GDM1 (cell line): Measurements from ENCODE around the gene ADARB1.
A peak's percentile ranks its signal among the peaks of the same experiment; 100 is the strongest.

Experiments
- DNase-seq: peaks from one replicate; lab custom pipeline; 2025; lab: John Stamatoyannopoulos, UW

Gene ADARB1

GRCh38 chr21:45095505-45095904, 21.1 kb downstream of the ADARB1 start:
- DNase-seq, result no peak

- no peak for DNase-seq
Measured at GRCh38 chr21:45096217-45096616, 21.8 kb downstream of the ADARB1 start.

DNA sequence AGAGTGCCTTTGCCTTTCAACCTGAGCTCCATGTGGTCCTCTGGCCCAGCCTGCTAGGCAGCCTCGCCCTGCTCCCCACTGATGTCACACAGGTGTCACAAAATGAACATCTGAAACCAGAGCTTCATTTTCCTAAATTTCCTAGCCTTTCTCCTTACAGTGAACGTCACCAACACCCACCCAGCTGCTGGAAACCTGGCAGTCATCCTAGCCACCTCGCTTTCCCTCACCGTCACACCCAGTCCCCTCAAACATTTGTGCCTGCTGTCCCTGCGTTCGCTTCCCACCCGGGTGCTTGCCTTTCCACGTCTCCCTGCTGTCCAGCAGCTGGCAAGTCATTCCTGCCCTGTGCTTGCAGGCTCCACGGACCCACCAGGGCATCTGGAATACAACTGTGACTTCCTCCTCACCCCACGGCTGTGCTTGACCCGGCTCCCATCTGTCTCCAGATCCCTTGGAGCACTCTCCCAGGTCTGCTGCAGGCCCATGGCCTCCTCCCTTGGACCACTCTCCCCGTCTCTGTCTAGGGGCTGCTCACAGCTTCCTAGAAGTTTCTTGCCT, 23.5 kb downstream of the ADARB1 start:
- DNase-seq, result no peak

GRCh38 chr21:45098867-45099266, 24.5 kb downstream of the ADARB1 start:
- DNase-seq, result no peak

GRCh38 chr21:45099571-45099970, 25.2 kb downstream of the ADARB1 start:
- no peak for DNase-seq

- no peak for DNase-seq
Measured at GRCh38 chr21:45100866-45101265, 26.5 kb downstream of the ADARB1 start.

DNA sequence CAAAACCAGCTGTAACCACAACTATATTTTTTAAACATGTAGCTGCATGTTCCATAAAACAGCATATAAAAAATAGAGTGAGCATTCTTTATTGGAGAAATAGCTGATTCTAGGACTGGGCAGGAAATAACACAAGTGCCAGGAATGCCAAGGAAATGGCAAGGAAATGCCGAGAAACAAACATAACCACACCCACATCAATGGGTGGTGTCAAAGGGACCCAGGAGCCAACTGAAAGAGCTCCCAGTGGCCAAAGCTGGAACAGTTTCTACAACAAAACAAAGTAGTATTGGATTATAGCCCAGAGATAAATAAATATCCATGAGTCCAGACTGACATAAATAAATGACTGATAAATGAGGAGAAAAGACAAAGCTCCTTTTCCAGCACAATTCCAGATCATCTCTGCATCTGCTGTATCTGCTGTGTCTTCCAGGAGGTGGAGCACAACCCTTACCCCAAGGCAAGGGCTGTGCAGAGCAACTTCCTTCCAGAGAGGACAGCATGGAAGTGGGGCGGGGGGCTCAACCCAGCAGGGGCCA, 28.1 kb downstream of the ADARB1 start:
- DNase-seq, result no peak

- no peak for DNase-seq
Measured at GRCh38 chr21:45103971-45104520, 29.7 kb downstream of the ADARB1 start.

DNA sequence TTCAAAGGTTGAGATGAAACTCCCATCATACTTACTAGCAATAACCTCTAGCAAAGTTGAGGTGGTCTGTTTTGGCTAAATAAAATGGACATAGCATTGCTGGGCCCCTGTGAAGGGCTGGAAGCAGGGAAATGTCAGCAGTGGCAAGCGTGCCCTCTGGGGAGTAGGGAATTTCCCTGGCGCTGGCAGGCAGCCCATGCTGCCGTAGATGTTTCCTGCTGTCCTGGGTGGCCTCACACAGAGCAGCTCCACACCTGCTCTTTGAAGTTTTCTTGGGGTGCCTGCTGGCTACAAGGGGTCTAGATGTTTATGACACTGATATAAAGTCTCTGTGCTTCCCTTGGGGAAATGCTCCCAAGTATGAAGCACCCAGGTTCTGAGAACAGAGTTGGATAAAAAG, 30.2 kb downstream of the ADARB1 start:
- DNase-seq, result no peak

- no peak for DNase-seq
Measured at GRCh38 chr21:45105906-45106485, 31.6 kb downstream of the ADARB1 start.

GRCh38 chr21:45108034-45108790, 33.8 kb downstream of the ADARB1 start:
- no peak for DNase-seq

GRCh38 chr21:45108808-45109781, 34.7 kb downstream of the ADARB1 start:
- no peak for DNase-seq

GRCh38 chr21:45109831-45110492, 35.6 kb downstream of the ADARB1 start:
- peak; percentile 72 for DNase-seq

DNA sequence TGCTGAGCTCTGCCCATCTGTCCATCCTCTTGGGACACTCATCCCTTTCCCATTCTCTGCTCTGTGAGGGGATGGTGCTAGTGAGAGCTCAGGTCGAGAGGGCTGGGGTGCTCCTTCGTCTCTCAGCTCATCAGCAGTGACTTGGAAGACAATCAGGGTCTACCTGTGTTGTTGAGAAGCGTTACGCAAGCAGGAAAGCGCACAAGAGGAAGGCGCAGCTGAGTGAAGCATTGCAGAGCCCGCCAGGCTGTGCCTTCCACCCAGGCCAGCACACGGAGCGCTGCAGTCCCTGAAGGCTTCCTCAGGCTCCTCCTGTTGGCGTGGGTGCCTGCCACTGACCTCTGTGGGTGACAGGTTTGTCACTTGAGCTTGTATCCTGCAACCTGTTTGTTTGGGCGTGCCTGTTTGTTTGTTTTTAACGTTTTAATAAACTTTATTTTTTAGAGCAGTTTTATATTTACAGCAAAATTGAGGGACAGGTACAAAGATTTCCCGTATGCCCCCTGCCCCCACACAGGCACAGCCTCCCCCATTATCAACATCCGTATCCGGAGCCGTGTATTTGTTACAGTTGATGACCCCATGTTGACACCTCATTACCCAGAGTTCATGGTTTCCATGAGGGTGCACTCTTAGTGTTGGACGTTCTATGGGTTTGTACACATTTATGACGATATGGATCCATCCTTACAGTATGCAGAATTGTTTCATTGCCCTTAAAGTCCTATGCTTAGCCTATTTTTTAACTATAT, 36.7 kb downstream of the ADARB1 start:
- DNase-seq, result no peak

GRCh38 chr21:45111703-45112102, 37.3 kb downstream of the ADARB1 start:
- no peak for DNase-seq

DNA sequence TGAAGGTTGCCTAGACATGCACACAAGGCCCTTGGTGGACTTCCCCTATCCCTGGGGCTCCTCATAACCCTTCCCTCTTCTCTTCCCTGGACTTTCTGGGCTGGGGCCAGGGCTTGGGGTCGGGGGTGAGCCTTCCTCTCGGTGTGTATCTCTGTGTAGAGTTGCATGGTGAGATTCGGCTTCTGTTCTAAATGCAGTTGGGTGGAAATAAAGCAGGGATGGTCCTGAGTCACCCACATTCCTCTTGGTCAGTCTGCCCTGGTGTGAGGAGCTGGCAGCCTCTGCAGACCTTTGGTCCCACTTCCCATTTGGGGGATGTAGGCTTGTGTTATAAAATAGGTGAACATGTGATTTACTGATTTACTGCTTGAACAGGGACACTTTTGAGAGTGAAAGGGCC, 38.0 kb downstream of the ADARB1 start:
- DNase-seq, result no peak

GRCh38 chr21:45113543-45113942, 39.2 kb downstream of the ADARB1 start:
- no peak for DNase-seq

DNA sequence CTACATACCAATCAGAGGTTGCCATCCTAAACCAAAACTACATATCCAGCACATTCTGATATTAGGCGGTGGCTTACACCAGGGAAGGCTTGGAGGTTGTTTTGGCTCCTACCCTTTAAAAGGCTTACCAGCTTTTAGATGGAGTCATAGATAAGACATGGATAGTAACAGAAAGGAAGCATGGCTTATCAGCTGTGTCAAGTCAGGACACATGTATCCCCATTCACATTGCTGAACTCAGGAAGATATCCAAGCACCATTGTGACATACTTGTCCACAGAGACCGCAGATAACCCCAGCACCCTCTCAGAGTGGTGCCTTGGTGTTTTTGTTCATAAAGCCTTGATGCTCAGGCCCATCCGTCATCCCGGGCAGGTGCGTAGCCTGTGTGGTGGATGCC, 39.7 kb downstream of the ADARB1 start:
- no peak for DNase-seq

GRCh38 chr21:45114475-45114874, 40.1 kb downstream of the ADARB1 start:
- DNase-seq, result no peak

DNA sequence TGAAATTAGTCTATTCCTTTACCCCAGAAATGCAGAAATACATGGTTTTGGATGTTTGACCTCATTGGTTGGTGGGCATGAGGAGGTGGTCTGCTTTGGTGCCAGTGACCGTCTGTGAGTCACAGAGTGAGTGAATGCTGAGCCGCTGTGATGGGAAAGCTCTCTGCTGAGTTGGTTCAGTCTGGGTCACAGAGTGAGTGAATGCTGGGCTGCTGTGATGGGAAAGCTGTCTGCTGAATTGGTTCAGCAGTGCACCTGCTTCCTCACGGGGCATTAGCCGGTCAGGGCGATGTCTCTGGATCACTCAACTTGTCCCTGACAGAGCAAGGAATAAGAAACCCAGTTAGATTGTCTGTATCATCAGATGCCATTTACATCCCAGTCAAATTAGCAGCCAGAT, 40.8 kb downstream of the ADARB1 start:
- no peak for DNase-seq

DNA sequence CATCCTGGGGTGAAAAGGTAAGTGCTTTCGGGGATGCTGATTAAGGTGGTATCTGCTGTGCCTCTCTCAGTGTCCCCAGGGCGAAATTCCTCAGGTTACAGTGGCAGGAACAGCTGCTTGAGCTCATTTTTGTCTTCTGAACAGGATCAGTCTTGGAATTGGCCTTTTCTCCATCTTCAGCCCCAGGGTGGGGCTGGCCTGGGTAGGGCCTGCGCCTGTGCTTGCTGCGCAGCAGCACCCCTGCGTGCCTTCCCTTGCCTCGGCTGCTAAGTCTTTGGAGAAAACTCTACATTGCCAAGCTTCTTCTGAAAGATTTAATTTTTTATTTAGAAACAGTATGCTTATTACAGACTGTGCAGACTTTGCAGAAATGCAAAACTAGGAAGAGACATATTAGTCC, 41.7 kb downstream of the ADARB1 start:
- no peak for DNase-seq
